ENCODE data around the gene NELL1.
A peak's percentile ranks its signal among the peaks of the same experiment; 100 is the strongest.

The NELL1 gene

GRCh38 chr11:20668844-20669819 lies at the start of gene NELL1:
Gene NELL1, plus strand, starts transcription at chr11:20669586.
- DNase-seq (ENCODE audit: extremely low spot score, insufficient read length, low read depth): no peak
- FAIRE-seq: no peak

DNA sequence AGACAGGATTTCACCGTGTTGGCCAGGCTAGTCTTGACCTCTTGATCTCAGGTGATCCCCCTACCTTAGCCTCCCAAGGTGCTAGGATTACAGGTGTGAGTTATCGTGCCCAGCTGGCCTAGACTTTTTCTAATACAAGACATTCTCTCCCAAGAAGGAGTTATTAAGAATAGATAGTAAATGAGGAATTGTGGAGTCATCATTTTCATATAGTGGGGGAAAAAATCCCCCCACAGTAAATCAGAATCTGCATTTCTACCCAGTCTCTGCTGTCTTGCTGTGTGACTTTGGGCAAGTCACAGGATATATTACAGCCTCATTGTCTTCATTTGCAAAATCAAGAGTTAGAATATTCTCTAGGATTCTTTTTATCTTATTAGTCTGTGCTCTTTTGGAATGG lies 48.4 kb upstream of the NELL1 start:
- no peak for FAIRE-seq
- DNase-seq (ENCODE audit: extremely low spot score, insufficient read length, low read depth): no peak

GRCh38 chr11:20621679-20622078 lies 47.7 kb upstream of the NELL1 start:
- DNase-seq (ENCODE audit: extremely low spot score, insufficient read length, low read depth) (no peak), FAIRE-seq (no peak)

DNA sequence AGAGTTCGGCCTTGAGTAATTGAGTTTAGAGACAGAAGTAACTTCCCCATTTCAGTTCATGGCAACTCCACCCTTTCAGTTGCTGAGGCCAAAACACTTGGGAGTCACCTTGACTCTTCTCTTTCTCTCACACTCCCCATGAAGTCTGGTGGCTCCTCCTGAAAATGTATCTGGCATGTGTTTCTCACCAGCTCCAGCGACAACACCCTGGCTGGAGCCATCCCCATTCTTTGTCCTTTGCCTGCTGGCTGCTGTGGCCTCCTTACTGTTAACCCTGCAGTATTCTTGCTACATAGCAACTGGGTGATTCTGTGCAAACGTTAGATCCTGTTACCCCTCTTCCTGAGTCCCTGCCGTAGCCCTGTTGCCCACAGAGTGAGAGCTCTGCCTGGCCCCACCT lies 46.1 kb upstream of the NELL1 start:
- FAIRE-seq (no peak), DNase-seq (ENCODE audit: extremely low spot score, insufficient read length, low read depth) (no peak)

GRCh38 chr11:20626279-20626678 lies 43.1 kb upstream of the NELL1 start:
- FAIRE-seq (no peak), DNase-seq (ENCODE audit: extremely low spot score, insufficient read length, low read depth) (no peak)

GRCh38 chr11:20627026-20627425 lies 42.4 kb upstream of the NELL1 start:
- FAIRE-seq (no peak), DNase-seq (ENCODE audit: extremely low spot score, insufficient read length, low read depth) (no peak)

DNA sequence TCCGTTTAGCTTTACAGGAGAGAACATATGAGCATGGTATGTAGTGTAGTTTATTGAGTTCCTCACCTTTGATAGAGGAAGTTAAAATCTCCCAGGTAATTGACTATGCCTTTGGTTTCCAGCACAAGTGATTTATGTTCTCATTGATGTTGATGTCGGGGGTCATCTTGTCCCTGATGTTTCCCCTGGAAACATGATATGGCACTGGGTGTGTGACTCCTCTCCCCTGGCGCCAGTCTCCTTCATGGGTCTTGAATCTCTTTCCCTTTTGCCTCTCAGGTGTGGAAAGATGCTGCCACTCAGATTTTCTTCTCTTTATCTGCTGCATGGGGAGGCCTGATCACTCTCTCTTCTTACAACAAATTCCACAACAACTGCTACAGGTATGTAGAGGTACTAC lies 41.7 kb upstream of the NELL1 start:
- no peak for DNase-seq (ENCODE audit: extremely low spot score, insufficient read length, low read depth)
- FAIRE-seq: no peak

GRCh38 chr11:20631519-20632168 lies 37.7 kb upstream of the NELL1 start:
- no peak for FAIRE-seq

GRCh38 chr11:20632169-20632532 lies 37.2 kb upstream of the NELL1 start:
- FAIRE-seq (no peak), DNase-seq (ENCODE audit: extremely low spot score, insufficient read length, low read depth) (no peak)

More at GRCh38 chr11:20631519-20632168, 37.7 kb upstream of the NELL1 start:
- DNase-seq (ENCODE audit: extremely low spot score, insufficient read length, low read depth): no peak

DNA sequence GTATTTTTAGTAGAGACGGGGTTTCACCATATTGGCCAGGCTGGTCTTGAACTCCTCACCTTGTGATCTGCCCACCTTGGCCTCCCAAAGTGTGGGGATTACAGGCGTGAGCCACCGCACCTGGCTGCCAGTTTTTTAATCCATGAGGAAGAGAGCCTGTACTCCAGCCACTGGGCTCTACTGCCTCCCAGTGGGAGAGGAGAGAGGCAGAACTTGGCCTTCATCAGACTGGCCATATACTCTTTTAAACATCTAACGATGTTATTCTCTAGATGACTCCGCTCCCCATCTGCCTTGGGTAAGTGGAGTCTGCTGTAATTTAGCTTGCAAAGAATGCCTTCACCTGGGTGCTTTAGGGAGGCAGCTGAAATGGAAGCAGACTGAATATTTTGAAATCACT lies 35.3 kb upstream of the NELL1 start:
- DNase-seq (ENCODE audit: extremely low spot score, insufficient read length, low read depth) (no peak), FAIRE-seq (no peak)

DNA sequence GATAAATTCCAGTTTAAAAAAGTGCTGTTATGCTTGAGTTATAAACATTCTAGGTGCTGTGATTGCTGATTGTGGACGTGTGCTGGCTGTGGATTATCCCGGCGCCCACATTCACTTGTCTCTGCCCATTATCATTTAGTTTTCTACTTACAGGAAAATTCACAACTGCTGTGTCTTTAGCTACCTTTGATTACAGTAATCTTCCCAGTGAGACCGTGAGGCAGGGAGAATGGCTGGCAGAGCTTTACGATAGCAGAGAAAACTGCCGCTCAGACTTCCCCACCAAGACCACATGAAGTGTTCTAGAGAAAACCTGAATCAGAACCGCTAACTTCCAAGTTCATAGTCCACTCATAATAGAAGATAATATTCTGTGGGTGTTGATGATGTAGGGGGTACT lies 34.6 kb upstream of the NELL1 start:
- FAIRE-seq (no peak), DNase-seq (ENCODE audit: extremely low spot score, insufficient read length, low read depth) (no peak)

- FAIRE-seq (no peak), DNase-seq (ENCODE audit: extremely low spot score, insufficient read length, low read depth) (no peak)
Measured at GRCh38 chr11:20638074-20638473, 31.3 kb upstream of the NELL1 start.

GRCh38 chr11:20639688-20640087 lies 29.7 kb upstream of the NELL1 start:
- DNase-seq (ENCODE audit: extremely low spot score, insufficient read length, low read depth) (no peak), FAIRE-seq (no peak)

GRCh38 chr11:20640401-20640800 lies 29.0 kb upstream of the NELL1 start:
- DNase-seq (ENCODE audit: extremely low spot score, insufficient read length, low read depth) (no peak), FAIRE-seq (no peak)

- no peak for DNase-seq (ENCODE audit: extremely low spot score, insufficient read length, low read depth)
- no peak for FAIRE-seq
Measured at GRCh38 chr11:20644360-20644759, 25.0 kb upstream of the NELL1 start.

- DNase-seq (ENCODE audit: extremely low spot score, insufficient read length, low read depth) (peak; percentile 28), FAIRE-seq (peak; percentile 78)
Measured at GRCh38 chr11:20647976-20648565, 21.3 kb upstream of the NELL1 start.

DNA sequence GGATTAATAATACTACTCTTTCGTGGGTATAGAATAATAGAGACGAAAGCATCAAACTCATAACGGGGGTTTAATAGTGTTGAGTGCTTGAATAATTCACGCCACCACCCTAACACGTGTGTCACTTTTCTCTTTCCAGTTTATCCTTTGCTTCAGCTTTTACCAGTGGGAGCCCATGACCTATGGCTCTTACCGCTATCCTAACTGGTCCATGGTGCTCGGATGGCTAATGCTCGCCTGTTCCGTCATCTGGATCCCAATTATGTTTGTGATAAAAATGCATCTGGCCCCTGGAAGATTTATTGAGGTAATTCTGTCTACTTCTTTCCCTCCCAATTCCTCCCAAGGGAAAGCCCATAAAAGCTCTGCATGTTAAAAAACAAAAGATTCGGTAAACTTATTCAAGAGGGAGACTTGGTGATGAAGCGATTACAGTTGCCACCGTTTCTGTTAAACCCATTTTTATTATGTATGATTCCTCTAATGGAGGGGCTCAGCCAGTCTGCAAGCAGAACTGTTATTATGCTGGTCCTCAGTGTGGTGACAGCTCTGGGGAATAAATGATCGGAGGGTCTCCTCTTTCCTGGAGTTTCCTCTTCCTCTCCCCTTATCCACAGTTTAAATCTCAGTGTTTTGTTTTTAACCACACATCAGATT lies 17.1 kb upstream of the NELL1 start:
- DNase-seq (ENCODE audit: extremely low spot score, insufficient read length, low read depth): no peak
- FAIRE-seq: no peak

GRCh38 chr11:20654038-20654437 lies 15.3 kb upstream of the NELL1 start:
- DNase-seq (ENCODE audit: extremely low spot score, insufficient read length, low read depth) (no peak), FAIRE-seq (no peak)

GRCh38 chr11:20656901-20657300 lies 12.5 kb upstream of the NELL1 start:
- DNase-seq (ENCODE audit: extremely low spot score, insufficient read length, low read depth) (no peak), FAIRE-seq (no peak)

GRCh38 chr11:20658135-20658534 lies 11.3 kb upstream of the NELL1 start:
- DNase-seq (ENCODE audit: extremely low spot score, insufficient read length, low read depth): no peak
- FAIRE-seq: no peak

- FAIRE-seq (no peak), DNase-seq (ENCODE audit: extremely low spot score, insufficient read length, low read depth) (no peak)
Measured at GRCh38 chr11:20661445-20661844, 7.9 kb upstream of the NELL1 start.
